Measurements from ENCODE around the gene CLK3.

Gene CLK3

GRCh38 chr15:74603789-74604705, 11.6 kb upstream of the CLK3 start:
- no peak for DNase-seq

- DNase-seq, result no peak
These were observed 10.4 kb upstream of the CLK3 start for GRCh38 chr15:74604983-74605794.

- DNase-seq, result no peak
These were observed 9.9 kb upstream of the CLK3 start for GRCh38 chr15:74605795-74606150.

- DNase-seq, result no peak
These were observed 6.8 kb upstream of the CLK3 start for GRCh38 chr15:74608786-74609185.

- DNase-seq, result no peak
These were observed 5.7 kb upstream of the CLK3 start for GRCh38 chr15:74609938-74610301.

- no peak for DNase-seq
These were observed 5.2 kb upstream of the CLK3 start for GRCh38 chr15:74610302-74610951.

- DNase-seq, result no peak
These were observed 4.3 kb upstream of the CLK3 start for GRCh38 chr15:74611341-74611740.

GRCh38 chr15:74611834-74612233, 3.8 kb upstream of the CLK3 start:
- no peak for DNase-seq

- DNase-seq, result no peak
These were observed 3.0 kb upstream of the CLK3 start for GRCh38 chr15:74612677-74613076.

GRCh38 chr15:74613089-74613952, 2.3 kb upstream of the CLK3 start:
- DNase-seq, result no peak

GRCh38 chr15:74613953-74614743, 1.5 kb upstream of the CLK3 start:
- DNase-seq, result no peak

- DNase-seq, result peak; percentile 81
These were observed 710 bp upstream of the CLK3 start for GRCh38 chr15:74614744-74615507.

- DNase-seq, result no peak
These were observed 817 bp downstream of the CLK3 start for GRCh38 chr15:74616366-74616939.

GRCh38 chr15:74616996-74617395, 1.4 kb downstream of the CLK3 start:
- no peak for DNase-seq

- DNase-seq, result no peak
These were observed 3.4 kb downstream of the CLK3 start for GRCh38 chr15:74618841-74619596.

- DNase-seq, result no peak
These were observed 4.4 kb downstream of the CLK3 start for GRCh38 chr15:74619916-74620635.

GRCh38 chr15:74620636-74621545, 5.3 kb downstream of the CLK3 start:
- DNase-seq, result peak; percentile 41

- no peak for DNase-seq
These were observed 5.9 kb downstream of the CLK3 start for GRCh38 chr15:74621546-74621920.

Data from T1000 (cell line).